Measurements from ENCODE around the gene SLC2A1. TPM values are rescaled to one million over a fixed set of nuclear protein-coding genes. Genes with fewer than 3 reads are reported as not detected.

SLC2A1 gene
- total RNA-seq, 4 donors from 2014 or later = 4.6 to 76.2 (median 28.2) TPM

GRCh38 chr1:42933610-42934491 lies 24.8 kb downstream of the SLC2A1 start:
- Histone ChIP-seq H3K27ac (no peak overlapping the region), H3K4me1 (peaks cover 0 to 5% of the 10 kb centered on the region in 2 donors)

GRCh38 chr1:42933060-42933586 lies 25.5 kb downstream of the SLC2A1 start:
- intact Hi-C loops (cut with DNase I; ENCODE audit: low total_unique reads) = no loop called here
- TF ChIP-seq CTCF (IDR thresholded peaks at IDR 0.05) (no peak), POLR2A (IDR thresholded peaks at IDR 0.05) (no peak)
- peaks cover 0 to 5% of the 10 kb centered on the region in 2 donors for H3K4me1 ChIP-seq

More at GRCh38 chr1:42933610-42934491, 24.8 kb downstream of the SLC2A1 start:
- no peak overlapping the region for H3K4me3 ChIP-seq
- intact Hi-C loops (cut with DNase I; ENCODE audit: low total_unique reads) = no loop called here
- H3K36me3 ChIP-seq = no peaks in the 10 kb centered on the region
- no peak for DNase-seq
- no peaks in the 10 kb centered on the region for H3K9me3 ChIP-seq
- H3K27me3 ChIP-seq = no peaks in the 10 kb centered on the region
- TF ChIP-seq CTCF (IDR thresholded peaks at IDR 0.05) (no peak), POLR2A (IDR thresholded peaks at IDR 0.05) (no peak)

GRCh38 chr1:42932442-42932941 lies 26.2 kb downstream of the SLC2A1 start:
- intact Hi-C loops (cut with DNase I; ENCODE audit: low total_unique reads) = no loop called here
- Histone ChIP-seq H3K9me3 (no peaks in the 10 kb centered on the region), H3K4me3 (no peak overlapping the region), H3K36me3 (no peaks in the 10 kb centered on the region), H3K27ac (no peak overlapping the region), H3K4me1 (peaks cover 0 to 5% of the 10 kb centered on the region in 2 donors), H3K27me3 (no peaks in the 10 kb centered on the region)
- TF ChIP-seq POLR2A (IDR thresholded peaks at IDR 0.05) (no peak), CTCF (IDR thresholded peaks at IDR 0.05) (no peak)
- no peak for DNase-seq

More at GRCh38 chr1:42933060-42933586, 25.5 kb downstream of the SLC2A1 start:
- Histone ChIP-seq H3K9me3 (no peaks in the 10 kb centered on the region), H3K27ac (no peak overlapping the region), H3K4me3 (no peak overlapping the region), H3K36me3 (no peaks in the 10 kb centered on the region), H3K27me3 (no peaks in the 10 kb centered on the region)
- no peak for DNase-seq

- TF ChIP-seq CTCF (IDR thresholded peaks at IDR 0.05) = no peak
- TF ChIP-seq POLR2A (IDR thresholded peaks at IDR 0.05) = no peak
- DNase-seq = no peak
- Histone ChIP-seq H3K9me3 (no peaks in the 10 kb centered on the region), H3K4me1 (peaks cover 0 to 5% of the 10 kb centered on the region in 2 donors), H3K27me3 (no peaks in the 10 kb centered on the region), H3K36me3 (no peaks in the 10 kb centered on the region), H3K27ac (no peak overlapping the region), H3K4me3 (no peak overlapping the region)
- intact Hi-C loops (cut with DNase I; ENCODE audit: low total_unique reads) = no loop called here
Observed at GRCh38 chr1:42931911-42932422, 26.7 kb downstream of the SLC2A1 start.

GRCh38 chr1:42931108-42931539 lies 27.5 kb downstream of the SLC2A1 start:
- H3K4me3 ChIP-seq = no peak overlapping the region
- no peak for DNase-seq
- H3K9me3 ChIP-seq = no peaks in the 10 kb centered on the region
- TF ChIP-seq POLR2A (IDR thresholded peaks at IDR 0.05) (no peak), CTCF (IDR thresholded peaks at IDR 0.05) (peak in 3 of 4 experiments; percentile 5 to 36 (median 16))
- no peaks in the 10 kb centered on the region for H3K4me1 ChIP-seq
- no peak overlapping the region for H3K27ac ChIP-seq
- no peaks in the 10 kb centered on the region for H3K27me3 ChIP-seq
- no peaks in the 10 kb centered on the region for H3K36me3 ChIP-seq
- intact Hi-C loops (cut with DNase I; ENCODE audit: low total_unique reads) = no loop called here

Data from uterus (tissue), 4 donors.